T-helper 1 cell treated with Interleukin-12 subunit alpha and Interleukin-12 subunit beta and Interleukin-4 antibody, amounts not matched to agents 30 μg/mL and 1 μg/mL, for 36 hours (primary cell): Measurements from ENCODE around the gene UGT1A4.

Experiments used
- H3K27ac Mint-ChIP-seq: one replicate; pipeline ENCODE4 v1.8.0; 2021; ENCODE audit warnings: mild to moderate bottlenecking, mixed read lengths
- H3K27me3 Mint-ChIP-seq: one replicate; pipeline ENCODE4 v1.8.0; 2021; ENCODE audit warnings: low read depth, mixed read lengths
- H3K36me3 Mint-ChIP-seq: one replicate; pipeline ENCODE4 v1.8.0; 2021; ENCODE audit warnings: low read depth, mixed read lengths
- H3K4me1 Mint-ChIP-seq: one replicate; pipeline ENCODE4 v1.8.0; 2021; ENCODE audit warnings: low read depth, mixed read lengths
- H3K4me3 Mint-ChIP-seq: one replicate; pipeline ENCODE4 v1.8.0; 2021; ENCODE audit warnings: mild to moderate bottlenecking, moderate library complexity, mixed read lengths
- H3K9me3 Mint-ChIP-seq: one replicate; pipeline ENCODE4 v1.8.0; 2021; ENCODE audit warnings: mixed read lengths

The UGT1A4 gene

DNA sequence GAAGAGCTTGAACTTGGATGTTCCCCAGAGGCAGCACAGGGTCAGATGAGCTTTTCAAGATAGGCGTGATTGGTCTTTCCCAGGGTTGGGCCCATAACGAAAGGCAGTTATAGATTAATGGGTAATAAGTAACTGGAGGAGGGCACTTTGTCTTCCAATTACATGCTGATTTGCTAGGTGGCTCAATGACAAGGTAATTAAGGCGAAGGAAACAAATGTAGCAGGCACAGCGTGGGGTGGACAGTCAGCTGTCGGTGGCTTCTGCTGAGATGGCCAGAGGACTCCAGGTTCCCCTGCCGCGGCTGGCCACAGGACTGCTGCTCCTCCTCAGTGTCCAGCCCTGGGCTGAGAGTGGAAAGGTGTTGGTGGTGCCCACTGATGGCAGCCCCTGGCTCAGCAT is at the start of gene UGT1A4:
Gene UGT1A4, plus strand, starts transcription at position 185 of the 400 bp plus-strand sequence. Its CDS starts 85 bp downstream, at position 270.
- H3K27ac Mint-ChIP-seq, result no peak within 1 kb of the TSS
- no peak within 1 kb of the TSS for H3K4me3 Mint-ChIP-seq

DNA sequence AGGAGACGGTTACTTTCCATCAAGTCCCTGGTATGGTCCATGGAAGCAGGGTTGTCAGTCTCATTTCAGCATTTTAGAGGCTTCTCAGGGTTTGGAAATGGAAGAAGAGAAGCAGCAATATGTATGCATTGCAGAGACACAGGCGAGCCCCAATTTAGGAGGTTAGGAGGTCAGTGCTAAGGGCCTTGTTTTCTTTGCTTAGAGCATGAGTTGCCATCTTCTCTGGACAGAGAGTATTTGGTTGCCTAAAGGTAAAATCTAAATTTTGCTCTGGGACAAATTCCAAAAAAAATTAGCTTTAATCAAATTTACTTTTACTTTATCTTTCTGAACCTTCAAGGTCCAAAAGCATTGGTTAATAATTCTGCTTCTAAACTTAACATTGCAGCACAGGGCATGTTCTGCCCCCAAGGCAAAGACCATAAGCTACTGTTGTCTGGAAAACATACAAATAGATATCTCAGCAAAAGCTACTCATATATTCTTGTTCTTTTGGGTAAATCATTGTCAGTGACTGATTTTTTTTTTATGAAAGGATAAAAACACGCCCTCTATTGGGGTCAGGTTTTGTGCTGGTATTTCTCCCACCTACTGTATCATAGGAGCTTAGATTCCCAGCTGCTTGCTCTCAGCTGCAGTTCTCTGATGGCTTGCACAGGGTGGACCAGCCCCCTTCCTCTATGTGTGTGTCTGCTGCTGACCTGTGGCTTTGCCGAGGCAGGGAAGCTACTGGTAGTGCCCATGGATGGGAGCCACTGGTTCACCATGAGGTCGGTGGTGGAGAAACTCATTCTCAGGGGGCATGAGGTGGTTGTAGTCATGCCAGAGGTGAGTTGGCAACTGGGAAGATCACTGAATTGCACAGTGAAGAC is 47.0 kb upstream of the UGT1A4 start, which contains the start of gene UGT1A9:
Gene UGT1A9, plus strand, starts transcription at position 609 of the 872 bp plus-strand sequence. Its CDS starts 37 bp downstream, at position 646.
- Mint-ChIP-seq H3K27me3 (no peaks in the 10 kb centered on the region), H3K4me3 (no peak within 1 kb of the TSS), H3K9me3 (no peaks in the 10 kb centered on the region)

More for the DNA sequence above, at the start of gene UGT1A4:
- H3K36me3 Mint-ChIP-seq, result no peaks in the 10 kb centered on the region
- no peaks in the 10 kb centered on the region for H3K4me1 Mint-ChIP-seq
- peaks cover 17% of the 10 kb centered on the region for H3K27me3 Mint-ChIP-seq
- H3K9me3 Mint-ChIP-seq, result no peaks in the 10 kb centered on the region

DNA sequence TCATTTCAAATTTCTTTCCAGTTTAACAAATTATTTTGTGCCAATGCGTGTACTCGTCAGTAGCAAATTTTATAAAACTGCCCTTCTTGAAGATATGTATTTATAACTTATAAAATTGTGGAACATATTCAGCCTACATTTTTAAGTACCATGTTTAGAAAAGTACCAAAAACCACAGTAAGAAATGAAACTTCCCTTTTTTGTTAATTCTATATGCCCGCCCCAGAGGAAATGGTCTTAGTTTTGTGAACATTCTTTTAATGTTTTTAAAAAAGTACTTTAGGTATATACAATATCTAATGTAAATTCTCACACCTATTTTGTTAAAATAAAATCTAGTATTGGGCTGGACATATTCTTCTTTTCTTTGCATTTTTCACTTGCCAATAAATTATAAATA is 45.6 kb upstream of the UGT1A4 start:
- Mint-ChIP-seq H3K36me3 (no peaks in the 10 kb centered on the region), H3K4me3 (no peak overlapping the region), H3K27me3 (no peaks in the 10 kb centered on the region), H3K9me3 (no peaks in the 10 kb centered on the region), H3K27ac (no peak overlapping the region), H3K4me1 (no peaks in the 10 kb centered on the region)

More for the DNA sequence above, 47.0 kb upstream of the UGT1A4 start, which contains the start of gene UGT1A9:
- H3K4me1 Mint-ChIP-seq, result no peaks in the 10 kb centered on the region
- H3K27ac Mint-ChIP-seq, result no peak within 1 kb of the TSS
- no peaks in the 10 kb centered on the region for H3K36me3 Mint-ChIP-seq

DNA sequence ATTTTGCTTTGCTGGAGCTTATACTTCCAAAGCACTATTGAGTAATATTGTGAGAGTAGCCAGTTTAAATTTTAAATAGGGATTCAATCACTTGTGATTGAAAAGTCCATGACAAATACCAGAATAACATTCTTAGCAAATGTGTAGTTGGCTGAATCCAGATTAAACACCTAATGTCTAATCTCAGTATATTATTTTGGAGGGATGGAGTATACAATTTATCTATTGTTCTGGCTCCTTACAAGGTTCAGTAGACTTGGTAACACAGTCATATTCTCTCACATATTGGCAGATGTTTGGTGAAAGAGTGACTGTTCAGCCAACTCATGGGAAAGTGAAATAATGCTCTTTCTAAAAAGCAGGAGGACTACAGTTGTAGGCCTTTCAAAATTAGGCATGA is 44.6 kb upstream of the UGT1A4 start:
- Mint-ChIP-seq H3K27me3 (no peaks in the 10 kb centered on the region), H3K9me3 (no peaks in the 10 kb centered on the region), H3K4me1 (no peaks in the 10 kb centered on the region), H3K4me3 (no peak overlapping the region), H3K36me3 (no peaks in the 10 kb centered on the region), H3K27ac (no peak overlapping the region)

DNA sequence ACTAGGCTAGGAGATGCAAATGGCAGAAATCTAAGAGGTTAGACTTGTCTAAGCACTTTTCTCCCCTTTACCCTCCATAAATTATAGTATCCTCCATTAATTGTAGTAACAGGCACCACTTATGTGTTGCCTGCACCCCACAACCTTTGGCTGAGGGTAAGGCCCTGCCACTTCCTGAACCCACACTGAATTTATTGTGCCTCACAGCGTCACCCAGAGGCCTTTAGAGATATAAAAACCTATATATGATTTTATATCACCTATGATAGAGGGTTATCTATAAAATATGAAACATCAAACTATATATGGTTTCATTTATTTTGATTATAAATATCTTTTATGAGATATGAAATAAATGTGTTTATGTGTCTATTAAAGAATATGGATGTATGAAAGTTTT is 44.2 kb upstream of the UGT1A4 start:
- Mint-ChIP-seq H3K27ac (no peak overlapping the region), H3K4me1 (no peaks in the 10 kb centered on the region), H3K27me3 (no peaks in the 10 kb centered on the region), H3K4me3 (no peak overlapping the region), H3K9me3 (no peaks in the 10 kb centered on the region), H3K36me3 (no peaks in the 10 kb centered on the region)

DNA sequence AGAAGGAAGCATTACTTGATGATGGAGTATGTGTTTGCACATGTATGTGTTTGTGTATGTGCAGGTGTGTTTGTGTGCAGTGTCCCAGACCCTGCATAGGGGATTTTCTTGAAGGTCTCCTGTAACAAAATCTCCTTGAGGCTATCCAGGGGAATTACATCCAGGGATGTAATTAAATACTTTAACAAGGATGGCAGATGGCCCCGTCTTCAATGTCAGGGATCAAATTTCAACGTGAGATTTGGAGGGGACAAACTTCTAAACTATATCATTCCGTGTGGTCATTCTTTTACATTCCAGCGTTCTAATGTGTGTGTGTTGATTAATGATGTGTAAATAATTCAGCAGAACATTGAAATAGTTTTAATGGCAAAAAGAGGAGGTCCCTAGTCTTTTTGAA is 43.5 kb upstream of the UGT1A4 start:
- no peaks in the 10 kb centered on the region for H3K9me3 Mint-ChIP-seq
- H3K27me3 Mint-ChIP-seq, result peaks cover 3% of the 10 kb centered on the region
- no peak overlapping the region for H3K4me3 Mint-ChIP-seq
- H3K4me1 Mint-ChIP-seq, result no peaks in the 10 kb centered on the region
- no peak overlapping the region for H3K27ac Mint-ChIP-seq
- no peaks in the 10 kb centered on the region for H3K36me3 Mint-ChIP-seq

DNA sequence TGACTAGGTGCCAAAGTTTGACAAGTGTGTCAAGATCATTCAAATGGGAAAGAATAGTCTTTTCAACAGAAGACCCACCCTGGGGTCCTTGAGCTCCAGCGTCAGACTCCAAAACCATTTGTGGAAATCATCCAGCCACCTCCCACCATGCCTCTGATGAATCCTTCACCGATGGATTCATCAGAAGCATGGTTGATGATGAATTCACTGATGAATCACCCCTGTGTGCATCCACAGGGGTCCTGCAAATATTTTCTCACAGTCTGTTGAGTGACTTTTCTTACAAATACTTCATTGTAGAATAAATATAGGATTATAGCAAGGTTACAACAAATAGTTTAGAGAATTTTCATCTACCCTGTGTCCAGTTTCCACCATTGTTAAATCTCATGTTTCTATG is 42.5 kb upstream of the UGT1A4 start:
- Mint-ChIP-seq H3K36me3 (no peaks in the 10 kb centered on the region), H3K4me3 (no peak overlapping the region), H3K4me1 (no peaks in the 10 kb centered on the region), H3K9me3 (no peaks in the 10 kb centered on the region), H3K27ac (no peak overlapping the region), H3K27me3 (peaks cover 4% of the 10 kb centered on the region)

DNA sequence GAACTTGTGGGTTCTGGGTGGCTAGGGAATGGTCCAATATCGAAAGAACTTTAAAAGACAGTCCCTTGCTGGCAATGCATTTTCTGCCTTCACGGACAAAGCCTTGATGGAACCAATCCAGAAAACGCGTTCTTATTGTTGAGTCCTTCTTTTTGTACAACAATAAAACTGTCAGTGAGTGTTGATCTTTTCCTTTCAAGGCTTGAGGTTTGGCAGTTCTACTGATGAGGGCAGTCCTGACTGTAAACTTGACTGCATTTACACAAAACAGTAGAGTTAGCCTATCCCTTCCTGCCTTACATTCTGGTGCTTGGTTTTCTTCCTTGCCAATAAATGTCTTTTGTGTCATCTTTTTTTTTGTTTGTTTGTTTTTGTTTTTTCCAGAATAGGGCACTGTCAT is 39.3 kb upstream of the UGT1A4 start:
- H3K27ac Mint-ChIP-seq, result no peak overlapping the region
- H3K27me3 Mint-ChIP-seq, result peaks cover 4% of the 10 kb centered on the region
- no peaks in the 10 kb centered on the region for H3K9me3 Mint-ChIP-seq
- H3K4me3 Mint-ChIP-seq, result no peak overlapping the region
- no peaks in the 10 kb centered on the region for H3K4me1 Mint-ChIP-seq
- H3K36me3 Mint-ChIP-seq, result no peaks in the 10 kb centered on the region

DNA sequence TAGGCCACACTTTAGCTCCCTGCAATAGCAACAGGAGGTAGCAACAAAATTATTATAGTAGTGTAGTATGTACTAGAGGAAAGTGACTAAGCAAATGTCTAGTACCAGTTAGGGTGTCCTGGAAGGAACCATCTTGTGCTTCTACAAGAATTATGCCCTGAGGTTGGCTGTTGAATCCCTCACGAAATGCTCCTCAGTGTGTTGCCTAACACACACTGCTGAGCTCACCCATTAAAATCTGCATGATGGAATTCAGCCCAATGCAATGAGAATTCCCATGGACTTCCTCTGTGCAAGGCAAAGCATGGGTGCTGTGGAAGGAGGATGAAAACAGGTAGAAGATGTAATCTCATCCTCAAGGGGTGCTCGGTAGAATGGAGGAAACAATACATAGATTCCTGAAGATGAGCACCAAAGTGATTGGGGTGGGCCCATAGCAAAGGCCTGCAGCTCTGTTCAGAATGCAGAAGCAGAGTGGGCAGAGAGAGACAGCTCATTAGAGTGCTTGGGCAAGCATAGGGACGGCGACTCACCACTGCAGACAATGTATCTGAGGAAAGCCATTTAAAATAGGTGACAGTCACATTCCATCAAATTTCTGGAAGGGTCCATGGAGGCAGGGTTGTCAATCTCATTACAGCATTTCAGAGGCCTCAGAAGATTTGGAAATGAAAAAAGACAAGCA is 38.0 kb upstream of the UGT1A4 start:
- Mint-ChIP-seq H3K27me3 (peaks cover 4% of the 10 kb centered on the region), H3K27ac (no peak overlapping the region), H3K4me1 (no peaks in the 10 kb centered on the region), H3K4me3 (no peak overlapping the region), H3K36me3 (no peaks in the 10 kb centered on the region), H3K9me3 (no peaks in the 10 kb centered on the region)

DNA sequence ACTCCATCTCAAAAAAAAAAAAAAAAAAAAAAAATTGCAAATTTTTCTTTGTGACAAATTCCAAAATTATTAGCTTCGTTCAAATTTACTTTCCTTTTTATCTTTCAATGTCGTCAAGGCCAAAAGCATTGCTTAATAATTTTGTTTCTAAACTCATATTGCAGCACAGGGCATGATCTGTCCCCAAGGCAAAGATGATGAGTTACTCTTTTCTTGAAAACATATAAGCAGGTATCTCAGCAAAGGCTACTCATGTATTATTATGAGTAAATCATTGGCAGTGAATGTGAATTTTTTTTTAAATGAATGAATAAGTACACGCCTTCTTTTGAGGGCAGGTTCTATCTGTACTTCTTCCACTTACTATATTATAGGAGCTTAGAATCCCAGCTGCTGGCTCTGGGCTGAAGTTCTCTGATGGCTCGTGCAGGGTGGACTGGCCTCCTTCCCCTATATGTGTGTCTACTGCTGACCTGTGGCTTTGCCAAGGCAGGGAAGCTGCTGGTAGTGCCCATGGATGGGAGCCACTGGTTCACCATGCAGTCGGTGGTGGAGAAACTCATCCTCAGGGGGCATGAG is 36.9 kb upstream of the UGT1A4 start, which contains the start of gene UGT1A7:
Gene UGT1A7, plus strand, starts transcription at position 381 of the 579 bp plus-strand sequence. Its CDS starts 37 bp downstream, at position 418.
- Mint-ChIP-seq H3K4me3 (no peak within 1 kb of the TSS), H3K4me1 (no peaks in the 10 kb centered on the region), H3K27me3 (peaks cover 6% of the 10 kb centered on the region), H3K9me3 (no peaks in the 10 kb centered on the region), H3K27ac (no peak within 1 kb of the TSS), H3K36me3 (no peaks in the 10 kb centered on the region)

DNA sequence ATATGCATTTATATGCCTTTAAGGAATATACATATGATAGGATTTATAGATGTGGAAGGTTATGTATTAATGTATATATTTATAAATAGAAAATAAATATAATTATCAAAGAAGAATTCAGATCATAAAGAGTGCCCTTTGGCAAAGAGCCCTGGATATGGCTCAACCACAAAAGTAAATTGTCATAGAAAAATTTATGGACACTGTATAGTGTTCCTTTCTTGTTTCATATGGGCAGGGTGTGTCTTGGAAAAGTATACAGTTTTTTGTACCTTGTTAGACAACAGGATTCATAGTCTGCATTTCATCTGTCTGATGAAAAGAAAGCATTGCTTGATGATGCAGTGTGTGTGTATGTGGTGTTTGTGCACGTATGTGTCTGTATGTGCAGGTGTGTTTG is 33.9 kb upstream of the UGT1A4 start:
- Mint-ChIP-seq H3K36me3 (no peaks in the 10 kb centered on the region), H3K4me1 (no peaks in the 10 kb centered on the region), H3K27ac (no peak overlapping the region), H3K9me3 (no peaks in the 10 kb centered on the region), H3K4me3 (no peak overlapping the region), H3K27me3 (peaks cover 19% of the 10 kb centered on the region)

DNA sequence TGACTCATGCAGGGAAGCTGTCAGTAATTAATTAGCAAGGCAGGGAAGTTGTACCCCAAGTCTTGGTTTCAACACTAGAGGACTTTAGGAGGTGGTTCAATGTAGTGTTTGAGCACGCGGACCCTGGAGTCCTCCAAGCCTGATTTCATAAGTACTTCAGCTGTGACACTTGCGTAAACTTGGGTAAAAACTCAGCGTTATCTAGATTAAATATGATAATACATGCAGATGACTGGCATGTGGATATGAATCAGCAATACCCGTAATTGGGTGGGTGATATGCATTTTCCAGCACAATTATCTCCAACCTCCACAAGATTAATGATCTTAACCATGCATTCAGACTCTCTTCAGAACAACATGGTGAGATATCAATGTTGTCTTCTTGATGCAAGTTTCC is 31.6 kb upstream of the UGT1A4 start:
- peaks cover 15% of the 10 kb centered on the region for H3K27me3 Mint-ChIP-seq
- no peaks in the 10 kb centered on the region for H3K4me1 Mint-ChIP-seq
- H3K27ac Mint-ChIP-seq, result no peak overlapping the region
- H3K36me3 Mint-ChIP-seq, result no peaks in the 10 kb centered on the region
- H3K4me3 Mint-ChIP-seq, result no peak overlapping the region
- H3K9me3 Mint-ChIP-seq, result no peaks in the 10 kb centered on the region

DNA sequence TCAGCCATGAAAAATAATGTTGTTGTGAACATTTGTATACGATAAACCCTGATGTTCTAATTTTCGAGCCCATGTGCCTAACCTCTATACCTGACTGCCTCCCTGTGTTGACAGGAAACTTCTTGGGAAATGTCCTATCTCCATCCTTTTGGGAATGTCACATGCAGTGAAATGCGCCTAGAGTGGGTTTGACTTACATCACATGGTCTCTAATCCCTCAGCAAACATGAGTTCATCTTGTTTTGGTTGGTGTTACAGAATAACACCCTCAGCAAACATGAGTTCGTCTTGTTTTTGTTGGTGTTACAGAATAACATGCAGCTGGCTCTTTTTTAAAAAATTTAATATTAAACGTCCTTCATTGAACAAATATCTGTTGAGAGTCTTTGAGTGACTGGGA is 30.2 kb upstream of the UGT1A4 start:
- no peaks in the 10 kb centered on the region for H3K36me3 Mint-ChIP-seq
- no peak overlapping the region for H3K4me3 Mint-ChIP-seq
- H3K4me1 Mint-ChIP-seq, result no peaks in the 10 kb centered on the region
- H3K27me3 Mint-ChIP-seq, result peaks cover 15% of the 10 kb centered on the region
- no peaks in the 10 kb centered on the region for H3K9me3 Mint-ChIP-seq
- no peak overlapping the region for H3K27ac Mint-ChIP-seq

DNA sequence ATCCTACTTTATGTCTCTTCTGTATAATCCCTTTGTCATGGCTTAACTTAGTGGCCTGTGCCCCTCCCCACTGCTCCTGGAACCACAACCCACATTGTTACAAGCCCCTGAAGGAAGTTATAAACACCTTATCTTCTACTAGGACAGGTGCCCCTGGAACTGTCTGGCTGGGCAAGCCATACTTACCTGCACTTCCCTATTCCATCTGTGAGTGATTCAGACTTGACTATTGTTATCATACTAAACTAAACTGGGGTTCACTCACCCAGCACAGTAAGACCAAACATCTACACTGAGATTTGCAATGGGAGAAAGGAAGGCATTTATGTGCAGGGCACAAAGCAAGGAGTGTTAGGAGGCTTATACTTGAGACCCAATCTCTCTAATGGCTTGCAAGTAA is 29.5 kb upstream of the UGT1A4 start:
- Mint-ChIP-seq H3K27ac (no peak overlapping the region), H3K9me3 (no peaks in the 10 kb centered on the region), H3K27me3 (peaks cover 15% of the 10 kb centered on the region), H3K36me3 (no peaks in the 10 kb centered on the region), H3K4me3 (no peak overlapping the region), H3K4me1 (no peaks in the 10 kb centered on the region)
